GM12878 (cell line): ENCODE measurements around the gene GUCA2A. TPM values are rescaled to one million over a fixed set of nuclear protein-coding genes. Genes with fewer than 3 reads are reported as not detected.

Experiments used
- ATAC-seq: fragments of 200-7000 bp; cut with Tn5 transposase; 3 replicates; pipeline ENCODE4 v1.9.1; 2020; ENCODE audit warnings: mild to moderate bottlenecking, moderate library complexity
- BruUV-seq: library from RNA; stranded (reverse); fragments of 400-500 nt; replicated peaks from 2 replicates; lab custom pipeline; 2021; lab: Mats Ljungman, UMichigan
- CTCF ChIA-PET: fragments of 300-600 bp; sonication (Branson Sonifier 250); formaldehyde crosslinking; extraction: SDS; loops from one replicate; lab custom pipeline; 2021; ENCODE audit warnings: inconsistent platforms; lab: Yijun Ruan, JAX
- POLR2A ChIA-PET: fragments of 350-600 bp; formaldehyde crosslinking; extraction: SDS; loops from one replicate; lab custom pipeline; 2021; ENCODE audit warnings: inconsistent platforms; lab: Charles Lee
- RAD21 ChIA-PET: fragments of 300-600 bp; sonication (Branson Sonifier 250); formaldehyde crosslinking; loops from one replicate; lab custom pipeline; 2023; ENCODE audit warnings: antibody characterized with exemption; ENCODE audit not compliant: unreplicated experiment; lab: Charles Lee
- SMC1A ChIA-PET: fragments of 300-600 bp; sonication (Branson Sonifier 250); formaldehyde crosslinking; loops from one replicate; lab custom pipeline; 2023; ENCODE audit not compliant: unreplicated experiment, uncharacterized antibody; lab: Charles Lee
- DNase-seq: peaks from one replicate; pipeline ENCODE4 v3.0.0-alpha.2; 2011; ENCODE audit warnings: low read depth, low spot score
- FAIRE-seq: peaks from 3 replicates; lab custom pipeline; 2011; peaks lifted over from hg19 to GRCh38; lab: Jason Lieb, UNC
- H2AFZ ChIP-seq: 2 replicates; pipeline ENCODE4 v1.6.0; 2011; ENCODE audit warnings: low read depth, low read length, control low read depth; ENCODE audit not compliant: control insufficient read depth
- H3K27ac ChIP-seq: 2 replicates; pipeline ENCODE4 v1.5.1; 2011; ENCODE audit warnings: control low read depth; ENCODE audit not compliant: control insufficient read depth, insufficient read depth
- H3K27me3 ChIP-seq, 2 experiments: replicated peaks in 1 of 2; 2 replicates each; pipeline versions ENCODE4 v1.6.0 to v1.6.1; 2011; ENCODE audit warnings: low read length in 1 of 2; ENCODE audit not compliant: control insufficient read depth in 2 of 2, insufficient read depth in 2 of 2
- H3K36me3 ChIP-seq, 2 experiments: 2 replicates each; pipeline ENCODE4 v1.5.1; 2011; ENCODE audit warnings: low read length in 1 of 2; ENCODE audit not compliant: control insufficient read depth in 2 of 2, insufficient read depth in 2 of 2
- H3K4me1 ChIP-seq: 2 replicates; pipeline ENCODE4 v1.6.1; 2011; ENCODE audit warnings: mild to moderate bottlenecking, low read length, moderate library complexity, mixed read lengths; ENCODE audit not compliant: control insufficient read depth, insufficient read depth
- H3K4me2 ChIP-seq: 2 replicates; pipeline ENCODE4 v1.6.0; 2011; ENCODE audit warnings: control low read depth; ENCODE audit not compliant: control insufficient read depth, insufficient read depth
- H3K4me3 ChIP-seq: fragments of 200-600 bp; sonication (generic); 2 replicates; pipeline ENCODE4 v1.5.1; 2016
- H3K79me2 ChIP-seq: 2 replicates; pipeline ENCODE4 v1.6.0; 2011; ENCODE audit warnings: low read length; ENCODE audit not compliant: control insufficient read depth, insufficient read depth
- H3K9ac ChIP-seq: 2 replicates; pipeline ENCODE4 v1.8.0; 2011; ENCODE audit warnings: low read length, control low read depth, mixed read lengths; ENCODE audit not compliant: control insufficient read depth, insufficient read depth
- H3K9me3 ChIP-seq: replicated peaks from 3 replicates; pipeline ENCODE4 v1.5.1; 2011; ENCODE audit warnings: mild to moderate bottlenecking, low read length; ENCODE audit not compliant: control insufficient read depth, insufficient read depth
- H4K20me1 ChIP-seq: 2 replicates; pipeline ENCODE4 v1.6.0; 2011; ENCODE audit not compliant: control insufficient read depth, insufficient read depth
- BRCA1 ChIP-seq: IDR thresholded peaks from 2 replicates; pipeline ENCODE4 v1.6.1; 2011; ENCODE audit warnings: low read depth, low read length, improper control_type of control experiment
- E2F8 ChIP-seq: fragments of 450-650 bp; IDR thresholded peaks from 2 replicates; pipeline ENCODE4 v1.6.1; 2018; ENCODE audit warnings: mild to moderate bottlenecking, low read depth, moderate library complexity; ENCODE audit not compliant: partially characterized antibody
- E4F1 ChIP-seq: fragments of 450-650 bp; IDR thresholded peaks from 2 replicates; pipeline ENCODE4 v1.6.1; 2018; ENCODE audit warnings: borderline replicate concordance, mild to moderate bottlenecking; ENCODE audit not compliant: partially characterized antibody
- EED ChIP-seq: sonication (generic); IDR thresholded peaks from 2 replicates; pipeline ENCODE4 v1.6.1; 2016; ENCODE audit warnings: antibody characterized with exemption, low read depth
- GABPA ChIP-seq: IDR thresholded peaks from 2 replicates; pipeline ENCODE4 v1.6.1; 2014; ENCODE audit warnings: antibody characterized with exemption, low read depth, mild to moderate bottlenecking, inconsistent platforms
- IRF4 ChIP-seq: IDR thresholded peaks from 2 replicates; pipeline ENCODE4 v1.6.1; 2011; ENCODE audit warnings: low read depth, low read length
- JUND ChIP-seq: IDR thresholded peaks from 2 replicates; pipeline ENCODE4 v1.6.1; 2012; ENCODE audit warnings: low read depth, mild to moderate bottlenecking, low read length, improper control_type of control experiment, moderate library complexity
- NFYA ChIP-seq: IDR thresholded peaks from 2 replicates; pipeline ENCODE4 v1.6.1; 2011; ENCODE audit warnings: low read depth, mild to moderate bottlenecking, low read length, improper control_type of control experiment, borderline replicate concordance
- NR2C2 ChIP-seq: IDR thresholded peaks from 2 replicates; pipeline ENCODE4 v1.6.1; 2011; ENCODE audit warnings: borderline replicate concordance, low read depth; ENCODE audit not compliant: control insufficient read depth, insufficient read length
- PAX8 ChIP-seq: fragments of 450-650 bp; IDR thresholded peaks from 2 replicates; pipeline ENCODE4 v1.6.1; 2017; ENCODE audit warnings: mild to moderate bottlenecking, moderate library complexity
- PRDM15 ChIP-seq: fragments of 450-650 bp; formaldehyde crosslinking; IDR thresholded peaks from 2 replicates; pipeline ENCODE4 v1.4.0; 2020; ENCODE audit warnings: mild to moderate bottlenecking, moderate library complexity
- RAD51 ChIP-seq: fragments of 450-650 bp; IDR thresholded peaks from 2 replicates; pipeline ENCODE4 v1.6.1; 2016; ENCODE audit warnings: moderate library complexity, mild to moderate bottlenecking, inconsistent platforms
- SMC3 ChIP-seq: IDR thresholded peaks from 2 replicates; pipeline ENCODE4 v1.6.1; 2011; ENCODE audit warnings: low read length, improper control_type of control experiment, borderline replicate concordance
- TAF1 ChIP-seq: IDR thresholded peaks from 2 replicates; pipeline ENCODE4 v1.6.1; 2011; ENCODE audit warnings: mild to moderate bottlenecking, low read depth, low read length, borderline replicate concordance
- YBX1 ChIP-seq: fragments of 450-650 bp; IDR thresholded peaks from 2 replicates; pipeline ENCODE4 v1.6.1; 2016; ENCODE audit warnings: antibody characterized with exemption
- ZNF384 ChIP-seq: IDR thresholded peaks from 2 replicates; pipeline ENCODE4 v1.6.1; 2012; ENCODE audit warnings: low read depth, mild to moderate bottlenecking, low read length, improper control_type of control experiment, borderline replicate concordance
- WGBS: methylation state at CpG from one replicate; pipeline ENCODE4 v1.1.6; 2016; ENCODE audit warnings: low lambda C conversion rate; ENCODE audit not compliant: insufficient replicate concordance, insufficient coverage; ENCODE audit errors: missing lambda C conversion rate; 5-methylcytosine and 5-hydroxymethylcytosine counted together
- in situ Hi-C: fragments of 300-500 bp; cut with MboI; formaldehyde crosslinking; loops from 9 replicates; pipeline ENCODE4 v1.14.3; 2018; ENCODE audit warnings: mixed read lengths
- intact Hi-C: fragments of 100-400 bp; cut with micrococcal nuclease; formaldehyde crosslinking; loops from one replicate; pipeline ENCODE4 v1.14.2; 2022; ENCODE audit not compliant: unreplicated experiment
- polyA plus RNA-seq, 11 experiments: library from polyadenylated mRNA; depleted of rRNA in 4 of 11; unstranded in 6 of 11; stranded (reverse) in 5 of 11; fragments of >200 nt; fragmentation: Nextera tagmentation in 4 of 11; fragmentation: Illumina TruSeq in 1 of 11; extraction: Ambion mirVana in 4 of 11; extraction: Trizol in 1 of 11; gene quantifications; 1 replicate in 1 of 11; 2 replicates in 10 of 11; pipeline versions ENCODE4 v1.2.1 to v1.2.3, GENCODE V29; 2011 to 2016; ENCODE audit warnings: inconsistent platforms in 2 of 11, missing spikeins in 2 of 11, low read depth in 1 of 11
- total RNA-seq, 4 experiments: library from RNA; depleted of rRNA in 3 of 4; stranded (reverse); fragments of >200 nt in 3 of 4; fragmentation: Illumina TruSeq in 1 of 4; extraction: Trizol in 1 of 4; gene quantifications; 2 replicates each; pipeline versions ENCODE4 v1.2.1 to v1.2.3, GENCODE V29; 2013 to 2021

GUCA2A gene
- total and polyA plus RNA-seq, 10 of the 15 experiments (the other 5 are each of a cell fraction or from before 2014, with no cell fraction given) = not detected

DNA sequence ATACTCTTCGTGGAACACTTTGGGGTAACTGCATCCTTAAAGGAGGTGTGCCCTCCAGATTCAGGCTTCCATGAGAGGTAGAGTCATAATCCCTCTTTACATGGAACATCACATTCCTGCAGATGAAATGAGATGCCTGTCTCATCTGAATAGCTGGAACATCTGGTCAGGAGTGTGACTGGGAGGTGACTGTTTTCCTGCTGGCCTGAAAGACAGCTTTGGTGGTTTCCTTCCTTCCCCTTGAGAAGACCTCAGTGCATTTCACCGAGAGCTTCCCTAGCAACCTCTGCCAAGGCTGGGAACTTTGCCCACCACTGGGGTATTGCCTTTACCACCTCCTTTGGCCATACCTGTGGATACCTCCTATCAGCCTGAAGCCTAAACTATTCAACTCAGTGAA, 46.7 kb upstream of the GUCA2A start:
- SMC1A ChIA-PET = interaction anchor here (0.6 to 1.1 kb wide), 4 partner anchors 10 to 101 kb away, joined by 3 to 4 read pairs (median 3); no protein-coding TSS in a partner anchor
- no peak overlapping the region for H3K4me3 ChIP-seq
- H3K36me3 ChIP-seq = peaks cover 5 to 10% of the 10 kb centered on the region in 2 experiments; a peak in 3 of 4 replicates
- DNase-seq (no peak), ATAC-seq (no peak), FAIRE-seq (no peak)
- no peak overlapping the region for H3K9ac ChIP-seq
- POLR2A ChIA-PET = no interaction called here
- H3K27me3 ChIP-seq = no peaks in the 10 kb centered on the region
- no peaks in the 10 kb centered on the region for H4K20me1 ChIP-seq
- TF ChIP-seq YBX1 (no peak), SMC3 (no peak), IRF4 (no peak), EED (no peak), E4F1 (no peak), NFYA (no peak), PAX8 (no peak), E2F8 (no peak), PRDM15 (CRISPR knock-in tag) (no peak), RAD51 (no peak), ZNF384 (no peak), JUND (no peak), BRCA1 (no peak), NR2C2 (no peak), TAF1 (no peak), GABPA (no peak)
- intact Hi-C loops (no loop called here), in situ Hi-C loops (no loop called here)
- no peak overlapping the region for H3K27ac ChIP-seq
- CTCF ChIA-PET = interaction anchor here (0.6 to 2.0 kb wide), 2 partner anchors 15 to 155 kb away, joined by 3 to 6 read pairs; no protein-coding TSS in a partner anchor
- RAD21 ChIA-PET = no interaction called here
- H2AFZ ChIP-seq = no peak overlapping the region
- peaks cover 7% of the 10 kb centered on the region for H3K9me3 ChIP-seq
- no peaks in the 10 kb centered on the region for H3K4me1 ChIP-seq
- peaks cover 12% of the 10 kb centered on the region for H3K79me2 ChIP-seq
- WGBS = 91% methylated on average over 2 of the region's 2 CpGs
- H3K4me2 ChIP-seq = no peak overlapping the region
- BruUV-seq = no TSS peak
